ENCODE data around the gene DBH. TPM values are rescaled to one million over a fixed set of nuclear protein-coding genes. Genes with fewer than 3 reads are reported as not detected.

The DBH gene
- total RNA-seq (2021; ENCODE audit: unreplicated experiment) = not detected
- polyA plus RNA-seq (2012) = 0.05 and 0.10 TPM in 2 replicates
- not detected for Bru-seq, nascent RNA
- not detected for BruChase-seq, experiment 1, labeled RNA remaining after a 6-hour chase
- BruChase-seq, experiment 2, labeled RNA remaining after a 2-hour chase = not detected
- long read RNA-seq = 0 reads

- Histone ChIP-seq H3K27ac (ENCODE audit: low read depth, low read length) (no peak within 1 kb of the TSS), H3K27me3 (ENCODE audit: insufficient read depth, low read length) (peaks cover 5% of the 10 kb centered on the region; the same call in 1 of the 2 replicates), H3K4me1 (ENCODE audit: control insufficient read depth in 1 of 2, insufficient read depth in 2 of 2, low read length in 2 of 2) (no peaks in the 10 kb centered on the region; a peak in 1 of 4 replicates), H3K9ac (ENCODE audit: low read length) (no peak within 1 kb of the TSS), H2AFZ (ENCODE audit: low read depth, low read length, poor library complexity, severe bottlenecking) (no peak within 1 kb of the TSS), H4K20me1 (ENCODE audit: insufficient read depth) (no peaks in the 10 kb centered on the region), H3K4me3 (replicated peaks in 1 of 2; ENCODE audit: low read depth in 1 of 2, low read length in 2 of 2) (no peak within 1 kb of the TSS), H3K36me3 (ENCODE audit: control insufficient read depth in 1 of 2, insufficient read depth in 2 of 2, low read length in 2 of 2) (no peaks in the 10 kb centered on the region), H3K9me2 (ENCODE audit: insufficient read depth) (no peaks in the 10 kb centered on the region), H3K4me2 (ENCODE audit: low read length) (no peak within 1 kb of the TSS), H3K9me3 (ENCODE audit: control insufficient read depth in 1 of 2, insufficient read depth in 1 of 2, low read depth in 1 of 2, low read length in 2 of 2) (no peaks in the 10 kb centered on the region), H3K79me2 (ENCODE audit: insufficient read depth, low read length) (no peaks in the 10 kb centered on the region)
- DNase-seq (ENCODE audit: low read depth, low spot score) = no peak
- RAD21 ChIA-PET (ENCODE audit: low non-redundant PET in 1 of 2, low total read pairs in 2 of 2, uncharacterized antibody in 2 of 2, unreplicated experiment in 2 of 2) = no interaction called here
- no peak for ATAC-seq
- intact Hi-C loops (cut with micrococcal nuclease) = no loop called here
- POLR2A ChIA-PET = no interaction called here
- TF ChIP-seq EZH2 (IDR thresholded peaks at IDR 0.05) (no peak), EGR1 (IDR thresholded peaks at IDR 0.05; ENCODE audit: low read depth) (no peak), ZFX (IDR thresholded peaks at IDR 0.05) (no peak), ATF3 (IDR thresholded peaks at IDR 0.05) (no peak), SRF (IDR thresholded peaks at IDR 0.05; ENCODE audit: low read depth) (no peak)
- TF ChIP-seq, protein P1, sequence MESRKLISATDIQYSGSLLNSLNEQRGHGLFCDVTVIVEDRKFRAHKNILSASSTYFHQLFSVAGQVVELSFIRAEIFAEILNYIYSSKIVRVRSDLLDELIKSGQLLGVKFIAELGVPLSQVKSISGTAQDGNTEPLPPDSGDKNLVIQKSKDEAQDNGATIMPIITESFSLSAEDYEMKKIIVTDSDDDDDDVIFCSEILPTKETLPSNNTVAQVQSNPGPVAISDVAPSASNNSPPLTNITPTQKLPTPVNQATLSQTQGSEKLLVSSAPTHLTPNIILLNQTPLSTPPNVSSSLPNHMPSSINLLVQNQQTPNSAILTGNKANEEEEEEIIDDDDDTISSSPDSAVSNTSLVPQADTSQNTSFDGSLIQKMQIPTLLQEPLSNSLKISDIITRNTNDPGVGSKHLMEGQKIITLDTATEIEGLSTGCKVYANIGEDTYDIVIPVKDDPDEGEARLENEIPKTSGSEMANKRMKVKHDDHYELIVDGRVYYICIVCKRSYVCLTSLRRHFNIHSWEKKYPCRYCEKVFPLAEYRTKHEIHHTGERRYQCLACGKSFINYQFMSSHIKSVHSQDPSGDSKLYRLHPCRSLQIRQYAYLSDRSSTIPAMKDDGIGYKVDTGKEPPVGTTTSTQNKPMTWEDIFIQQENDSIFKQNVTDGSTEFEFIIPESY (IDR thresholded peaks at IDR 0.05; ENCODE audit: extremely low read depth, insufficient replicate concordance, low read length) = no peak
- TF ChIP-seq, protein P2, sequence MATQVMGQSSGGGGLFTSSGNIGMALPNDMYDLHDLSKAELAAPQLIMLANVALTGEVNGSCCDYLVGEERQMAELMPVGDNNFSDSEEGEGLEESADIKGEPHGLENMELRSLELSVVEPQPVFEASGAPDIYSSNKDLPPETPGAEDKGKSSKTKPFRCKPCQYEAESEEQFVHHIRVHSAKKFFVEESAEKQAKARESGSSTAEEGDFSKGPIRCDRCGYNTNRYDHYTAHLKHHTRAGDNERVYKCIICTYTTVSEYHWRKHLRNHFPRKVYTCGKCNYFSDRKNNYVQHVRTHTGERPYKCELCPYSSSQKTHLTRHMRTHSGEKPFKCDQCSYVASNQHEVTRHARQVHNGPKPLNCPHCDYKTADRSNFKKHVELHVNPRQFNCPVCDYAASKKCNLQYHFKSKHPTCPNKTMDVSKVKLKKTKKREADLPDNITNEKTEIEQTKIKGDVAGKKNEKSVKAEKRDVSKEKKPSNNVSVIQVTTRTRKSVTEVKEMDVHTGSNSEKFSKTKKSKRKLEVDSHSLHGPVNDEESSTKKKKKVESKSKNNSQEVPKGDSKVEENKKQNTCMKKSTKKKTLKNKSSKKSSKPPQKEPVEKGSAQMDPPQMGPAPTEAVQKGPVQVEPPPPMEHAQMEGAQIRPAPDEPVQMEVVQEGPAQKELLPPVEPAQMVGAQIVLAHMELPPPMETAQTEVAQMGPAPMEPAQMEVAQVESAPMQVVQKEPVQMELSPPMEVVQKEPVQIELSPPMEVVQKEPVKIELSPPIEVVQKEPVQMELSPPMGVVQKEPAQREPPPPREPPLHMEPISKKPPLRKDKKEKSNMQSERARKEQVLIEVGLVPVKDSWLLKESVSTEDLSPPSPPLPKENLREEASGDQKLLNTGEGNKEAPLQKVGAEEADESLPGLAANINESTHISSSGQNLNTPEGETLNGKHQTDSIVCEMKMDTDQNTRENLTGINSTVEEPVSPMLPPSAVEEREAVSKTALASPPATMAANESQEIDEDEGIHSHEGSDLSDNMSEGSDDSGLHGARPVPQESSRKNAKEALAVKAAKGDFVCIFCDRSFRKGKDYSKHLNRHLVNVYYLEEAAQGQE (IDR thresholded peaks at IDR 0.05; ENCODE audit: low read depth) = no peak
- CTCF ChIA-PET = no interaction called here
- no TSS peak for BruUV-seq (replicated peaks)
Observed at GRCh38 chr9:133635533-133636531, at the start of gene DBH. Gene DBH, plus strand, starts transcription at chr9:133636363. Its CDS starts 9 bp downstream, at chr9:133636372.
